Measurements from ENCODE around the gene ZDHHC14. TPM values are rescaled to one million over a fixed set of nuclear protein-coding genes. Genes with fewer than 3 reads are reported as not detected.

The ZDHHC14 gene
- total and polyA plus RNA-seq, 2 of the 8 experiments (the other 6 are each of a cell fraction or from before 2014, with no cell fraction given) = 2.9 to 5.3 TPM

DNA sequence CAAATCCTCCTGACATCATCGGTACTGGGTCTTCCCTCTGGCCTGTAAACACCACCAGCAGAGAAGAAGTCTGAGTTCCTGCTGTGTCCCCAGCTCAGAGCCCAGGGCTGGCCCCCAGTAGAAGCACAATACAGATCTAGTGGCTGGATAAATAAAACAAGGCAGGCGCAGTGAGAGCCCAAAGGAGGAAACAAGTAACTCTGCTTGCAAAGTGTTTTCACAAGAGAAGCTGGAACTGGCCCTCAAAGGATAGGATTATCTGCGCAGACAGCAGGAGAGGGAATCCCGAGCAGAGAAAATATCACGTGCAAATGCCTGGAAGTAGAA lies 205.1 kb downstream of the ZDHHC14 start (continued):
- TF ChIP-seq, protein P1, sequence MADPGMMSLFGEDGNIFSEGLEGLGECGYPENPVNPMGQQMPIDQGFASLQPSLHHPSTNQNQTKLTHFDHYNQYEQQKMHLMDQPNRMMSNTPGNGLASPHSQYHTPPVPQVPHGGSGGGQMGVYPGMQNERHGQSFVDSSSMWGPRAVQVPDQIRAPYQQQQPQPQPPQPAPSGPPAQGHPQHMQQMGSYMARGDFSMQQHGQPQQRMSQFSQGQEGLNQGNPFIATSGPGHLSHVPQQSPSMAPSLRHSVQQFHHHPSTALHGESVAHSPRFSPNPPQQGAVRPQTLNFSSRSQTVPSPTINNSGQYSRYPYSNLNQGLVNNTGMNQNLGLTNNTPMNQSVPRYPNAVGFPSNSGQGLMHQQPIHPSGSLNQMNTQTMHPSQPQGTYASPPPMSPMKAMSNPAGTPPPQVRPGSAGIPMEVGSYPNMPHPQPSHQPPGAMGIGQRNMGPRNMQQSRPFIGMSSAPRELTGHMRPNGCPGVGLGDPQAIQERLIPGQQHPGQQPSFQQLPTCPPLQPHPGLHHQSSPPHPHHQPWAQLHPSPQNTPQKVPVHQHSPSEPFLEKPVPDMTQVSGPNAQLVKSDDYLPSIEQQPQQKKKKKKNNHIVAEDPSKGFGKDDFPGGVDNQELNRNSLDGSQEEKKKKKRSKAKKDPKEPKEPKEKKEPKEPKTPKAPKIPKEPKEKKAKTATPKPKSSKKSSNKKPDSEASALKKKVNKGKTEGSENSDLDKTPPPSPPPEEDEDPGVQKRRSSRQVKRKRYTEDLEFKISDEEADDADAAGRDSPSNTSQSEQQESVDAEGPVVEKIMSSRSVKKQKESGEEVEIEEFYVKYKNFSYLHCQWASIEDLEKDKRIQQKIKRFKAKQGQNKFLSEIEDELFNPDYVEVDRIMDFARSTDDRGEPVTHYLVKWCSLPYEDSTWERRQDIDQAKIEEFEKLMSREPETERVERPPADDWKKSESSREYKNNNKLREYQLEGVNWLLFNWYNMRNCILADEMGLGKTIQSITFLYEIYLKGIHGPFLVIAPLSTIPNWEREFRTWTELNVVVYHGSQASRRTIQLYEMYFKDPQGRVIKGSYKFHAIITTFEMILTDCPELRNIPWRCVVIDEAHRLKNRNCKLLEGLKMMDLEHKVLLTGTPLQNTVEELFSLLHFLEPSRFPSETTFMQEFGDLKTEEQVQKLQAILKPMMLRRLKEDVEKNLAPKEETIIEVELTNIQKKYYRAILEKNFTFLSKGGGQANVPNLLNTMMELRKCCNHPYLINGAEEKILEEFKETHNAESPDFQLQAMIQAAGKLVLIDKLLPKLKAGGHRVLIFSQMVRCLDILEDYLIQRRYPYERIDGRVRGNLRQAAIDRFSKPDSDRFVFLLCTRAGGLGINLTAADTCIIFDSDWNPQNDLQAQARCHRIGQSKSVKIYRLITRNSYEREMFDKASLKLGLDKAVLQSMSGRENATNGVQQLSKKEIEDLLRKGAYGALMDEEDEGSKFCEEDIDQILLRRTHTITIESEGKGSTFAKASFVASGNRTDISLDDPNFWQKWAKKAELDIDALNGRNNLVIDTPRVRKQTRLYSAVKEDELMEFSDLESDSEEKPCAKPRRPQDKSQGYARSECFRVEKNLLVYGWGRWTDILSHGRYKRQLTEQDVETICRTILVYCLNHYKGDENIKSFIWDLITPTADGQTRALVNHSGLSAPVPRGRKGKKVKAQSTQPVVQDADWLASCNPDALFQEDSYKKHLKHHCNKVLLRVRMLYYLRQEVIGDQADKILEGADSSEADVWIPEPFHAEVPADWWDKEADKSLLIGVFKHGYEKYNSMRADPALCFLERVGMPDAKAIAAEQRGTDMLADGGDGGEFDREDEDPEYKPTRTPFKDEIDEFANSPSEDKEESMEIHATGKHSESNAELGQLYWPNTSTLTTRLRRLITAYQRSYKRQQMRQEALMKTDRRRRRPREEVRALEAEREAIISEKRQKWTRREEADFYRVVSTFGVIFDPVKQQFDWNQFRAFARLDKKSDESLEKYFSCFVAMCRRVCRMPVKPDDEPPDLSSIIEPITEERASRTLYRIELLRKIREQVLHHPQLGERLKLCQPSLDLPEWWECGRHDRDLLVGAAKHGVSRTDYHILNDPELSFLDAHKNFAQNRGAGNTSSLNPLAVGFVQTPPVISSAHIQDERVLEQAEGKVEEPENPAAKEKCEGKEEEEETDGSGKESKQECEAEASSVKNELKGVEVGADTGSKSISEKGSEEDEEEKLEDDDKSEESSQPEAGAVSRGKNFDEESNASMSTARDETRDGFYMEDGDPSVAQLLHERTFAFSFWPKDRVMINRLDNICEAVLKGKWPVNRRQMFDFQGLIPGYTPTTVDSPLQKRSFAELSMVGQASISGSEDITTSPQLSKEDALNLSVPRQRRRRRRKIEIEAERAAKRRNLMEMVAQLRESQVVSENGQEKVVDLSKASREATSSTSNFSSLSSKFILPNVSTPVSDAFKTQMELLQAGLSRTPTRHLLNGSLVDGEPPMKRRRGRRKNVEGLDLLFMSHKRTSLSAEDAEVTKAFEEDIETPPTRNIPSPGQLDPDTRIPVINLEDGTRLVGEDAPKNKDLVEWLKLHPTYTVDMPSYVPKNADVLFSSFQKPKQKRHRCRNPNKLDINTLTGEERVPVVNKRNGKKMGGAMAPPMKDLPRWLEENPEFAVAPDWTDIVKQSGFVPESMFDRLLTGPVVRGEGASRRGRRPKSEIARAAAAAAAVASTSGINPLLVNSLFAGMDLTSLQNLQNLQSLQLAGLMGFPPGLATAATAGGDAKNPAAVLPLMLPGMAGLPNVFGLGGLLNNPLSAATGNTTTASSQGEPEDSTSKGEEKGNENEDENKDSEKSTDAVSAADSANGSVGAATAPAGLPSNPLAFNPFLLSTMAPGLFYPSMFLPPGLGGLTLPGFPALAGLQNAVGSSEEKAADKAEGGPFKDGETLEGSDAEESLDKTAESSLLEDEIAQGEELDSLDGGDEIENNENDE (IDR thresholded peaks at IDR 0.05; ENCODE audit: insufficient replicate concordance, low read length) = no peak
- no peak for TF ChIP-seq SP4 (IDR thresholded peaks at IDR 0.05; ENCODE audit: low read length)
- no peak for TF ChIP-seq RNF2 (IDR thresholded peaks at IDR 0.05; ENCODE audit: borderline replicate concordance, low read depth, low read length, missing control alignments, poor library complexity, severe bottlenecking)
- TF ChIP-seq RBBP5 (IDR thresholded peaks at IDR 0.05; ENCODE audit: borderline replicate concordance, low read depth, low read length) = no peak
